GM08714 (cell line): ENCODE data around the gene C1D.

Experiments
- H3K4me3 ChIP-seq: fragments of 200-500 bp; sonication (Bioruptor generic); 2 replicates; pipeline ENCODE4 v1.5.1; 2014; ENCODE audit warnings: mild to moderate bottlenecking, low read length, inconsistent platforms
- ZNF274 ChIP-seq: IDR thresholded peaks from 2 replicates; pipeline ENCODE4 v1.6.1; 2012; ENCODE audit warnings: mild to moderate bottlenecking, low read depth, low read length

Gene C1D

DNA sequence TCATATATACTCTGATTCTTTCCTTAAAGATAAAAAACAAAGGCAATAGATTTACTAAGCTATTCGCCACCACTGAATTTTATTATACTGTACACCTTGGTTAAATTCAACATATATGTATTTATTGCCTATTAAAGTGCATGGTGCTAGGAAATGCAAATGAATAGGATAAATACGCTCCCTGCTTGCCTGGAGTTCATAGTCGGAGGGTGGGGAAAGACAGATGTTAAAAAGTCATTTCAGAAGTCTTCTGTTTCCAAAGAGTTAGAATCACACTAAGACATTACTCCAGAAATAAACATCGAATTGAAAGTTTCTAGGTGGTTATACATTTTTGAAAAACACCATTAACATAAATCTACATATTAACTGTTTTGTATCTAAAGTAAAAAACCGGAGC lies 19.8 kb downstream of the C1D start:
- H3K4me3 ChIP-seq: no peak overlapping the region
- TF ChIP-seq ZNF274: no peak

DNA sequence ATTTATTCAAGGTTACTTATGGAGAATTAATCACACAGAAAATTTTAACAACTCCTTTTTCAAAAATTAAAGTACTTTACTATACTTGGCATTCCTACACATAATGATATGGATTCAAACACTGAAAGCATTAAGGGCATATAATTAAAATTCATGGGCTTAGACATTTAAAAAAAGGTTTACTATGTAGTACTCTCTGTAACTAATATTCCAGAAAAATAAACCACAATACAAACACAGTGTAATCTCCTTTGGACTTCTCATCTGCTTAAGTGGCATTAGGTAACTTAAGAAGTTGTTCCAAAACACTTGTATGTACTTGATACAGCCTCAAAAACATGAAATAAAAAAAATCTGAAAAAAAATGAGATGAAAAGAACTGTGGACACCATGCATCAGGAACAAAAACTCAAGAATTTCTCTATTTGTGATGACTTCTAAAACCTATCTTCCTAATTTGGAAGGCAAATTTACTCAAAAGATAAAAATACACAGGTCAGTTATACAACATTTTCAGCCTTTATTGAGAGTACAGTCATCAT lies 21.0 kb downstream of the C1D start:
- TF ChIP-seq ZNF274: no peak
- H3K4me3 ChIP-seq: no peak overlapping the region

DNA sequence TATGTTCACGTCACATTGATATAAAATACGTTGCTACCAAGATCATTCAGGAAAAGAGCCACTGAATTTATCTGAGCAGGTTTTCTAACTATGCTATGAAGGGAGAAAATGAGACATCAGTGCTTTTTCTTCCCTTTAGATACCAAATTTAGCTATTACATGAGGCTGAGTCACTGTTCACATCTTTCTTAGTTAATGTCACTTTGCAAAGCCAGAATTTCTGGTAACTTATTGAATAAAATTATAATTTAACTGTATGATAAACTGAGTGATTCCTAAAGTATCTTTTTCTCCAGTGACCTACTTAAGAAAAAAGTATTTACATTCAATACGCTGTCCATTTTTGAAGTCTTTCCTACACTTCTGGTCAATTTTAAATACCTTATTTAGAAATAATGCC lies 22.7 kb downstream of the C1D start:
- no peak overlapping the region for H3K4me3 ChIP-seq
- TF ChIP-seq ZNF274: no peak

DNA sequence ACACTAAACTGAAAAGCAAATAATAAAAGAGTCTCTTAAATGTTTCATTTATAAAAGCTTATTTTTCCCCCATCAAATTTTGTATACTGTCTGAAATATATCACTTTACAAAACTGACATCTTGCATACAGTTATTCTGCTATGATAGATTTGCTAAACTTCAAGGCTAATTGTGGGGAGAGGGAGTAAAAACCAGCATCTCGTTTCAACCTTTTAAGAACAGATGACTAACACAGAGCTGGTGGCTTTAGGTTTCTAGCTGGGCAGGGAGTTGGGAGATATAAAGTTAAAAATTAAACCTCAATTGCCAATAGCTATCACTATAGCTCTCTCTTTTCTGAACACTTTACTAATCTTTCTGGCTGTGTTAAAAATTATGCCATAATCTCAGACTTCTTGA lies 23.5 kb downstream of the C1D start:
- TF ChIP-seq ZNF274: no peak

DNA sequence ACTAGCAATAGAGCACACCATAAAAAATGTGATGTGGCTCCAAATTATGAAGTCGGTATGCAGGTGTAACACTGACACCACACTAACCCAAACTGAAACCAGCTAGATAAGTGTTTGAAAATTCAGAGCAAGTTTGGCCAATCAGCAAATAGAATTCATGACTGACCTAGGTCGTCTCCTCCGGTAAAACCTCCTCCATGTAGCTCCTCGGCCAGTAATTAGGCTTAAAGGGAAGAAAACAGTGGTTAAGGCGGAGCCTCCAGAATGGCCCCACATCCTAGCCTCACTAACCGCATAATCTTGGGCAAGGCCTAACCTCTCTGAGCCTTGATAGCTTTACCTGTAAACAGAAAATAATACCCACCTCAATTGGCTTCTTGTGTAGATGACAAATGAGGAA lies 30.1 kb downstream of the C1D start:
- TF ChIP-seq ZNF274: no peak
- H3K4me3 ChIP-seq: no peak overlapping the region

More for the DNA sequence above, 23.5 kb downstream of the C1D start:
- H3K4me3 ChIP-seq: no peak overlapping the region

DNA sequence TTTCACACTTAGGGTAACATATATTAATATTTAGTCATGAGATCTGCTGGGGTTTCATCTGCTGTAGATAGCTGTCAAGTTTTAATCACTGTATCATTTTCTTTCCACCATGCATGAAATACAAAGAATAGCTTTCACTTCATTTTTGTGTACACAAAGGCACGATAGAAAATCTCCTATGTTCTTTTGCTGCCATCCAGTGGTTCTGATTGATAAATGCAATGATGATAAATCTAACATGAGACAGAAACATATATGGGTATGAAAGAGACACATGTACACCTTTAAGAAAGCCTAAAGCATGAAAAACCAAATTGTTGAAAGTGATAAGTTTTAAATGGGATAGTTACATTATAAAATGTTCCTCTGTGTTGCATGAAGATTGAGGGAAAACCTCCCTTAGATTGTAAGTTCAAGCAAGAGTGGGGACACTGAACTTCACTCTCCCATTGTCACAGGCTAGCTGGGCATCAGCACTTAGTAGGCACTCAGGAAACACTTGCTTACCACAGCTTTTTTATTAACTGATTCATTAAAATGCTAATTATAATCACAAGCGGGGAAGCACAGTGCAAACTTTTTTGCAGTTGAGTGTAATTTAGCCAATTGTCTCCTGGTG lies 31.2 kb downstream of the C1D start:
- H3K4me3 ChIP-seq: no peak overlapping the region
- no peak for TF ChIP-seq ZNF274

DNA sequence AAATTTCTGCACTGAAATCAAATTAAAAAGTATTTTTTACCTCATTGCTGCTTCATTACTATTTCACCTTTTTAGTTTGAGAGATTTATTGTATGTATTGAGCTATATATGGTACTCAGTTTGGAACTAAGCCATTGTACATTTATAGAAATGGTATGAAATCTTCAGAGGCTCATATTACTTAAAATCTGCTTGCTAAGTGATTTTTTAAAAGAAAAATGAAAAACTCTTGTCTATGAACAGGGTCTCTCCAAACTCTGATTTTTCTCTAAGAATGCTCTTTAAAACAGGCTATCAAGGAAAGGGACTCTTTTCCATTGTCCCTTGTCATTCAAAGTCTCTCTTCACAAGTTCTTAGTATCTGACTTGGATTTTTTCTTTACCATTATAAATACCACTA lies 31.8 kb downstream of the C1D start:
- no peak for TF ChIP-seq ZNF274
- H3K4me3 ChIP-seq: no peak overlapping the region

DNA sequence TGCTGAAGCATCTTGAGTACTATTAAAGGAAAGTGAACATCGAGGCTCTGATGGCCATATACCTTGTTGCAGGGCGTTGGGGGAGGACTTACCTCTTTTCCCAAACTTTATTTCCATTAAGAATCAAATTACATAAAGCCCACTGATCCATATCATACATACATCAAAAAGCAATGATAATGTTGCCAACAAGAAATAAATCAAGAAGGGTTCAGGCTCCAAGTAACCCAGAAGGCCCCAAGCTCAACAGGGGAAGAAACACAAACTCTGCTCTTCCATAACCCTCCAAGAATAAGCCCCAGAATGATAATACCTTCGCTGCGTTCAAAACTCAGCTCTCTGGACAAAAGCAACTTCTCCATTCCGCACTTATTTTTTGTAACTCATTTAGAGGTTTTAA lies 32.3 kb downstream of the C1D start:
- no peak for TF ChIP-seq ZNF274
- H3K4me3 ChIP-seq: no peak overlapping the region

DNA sequence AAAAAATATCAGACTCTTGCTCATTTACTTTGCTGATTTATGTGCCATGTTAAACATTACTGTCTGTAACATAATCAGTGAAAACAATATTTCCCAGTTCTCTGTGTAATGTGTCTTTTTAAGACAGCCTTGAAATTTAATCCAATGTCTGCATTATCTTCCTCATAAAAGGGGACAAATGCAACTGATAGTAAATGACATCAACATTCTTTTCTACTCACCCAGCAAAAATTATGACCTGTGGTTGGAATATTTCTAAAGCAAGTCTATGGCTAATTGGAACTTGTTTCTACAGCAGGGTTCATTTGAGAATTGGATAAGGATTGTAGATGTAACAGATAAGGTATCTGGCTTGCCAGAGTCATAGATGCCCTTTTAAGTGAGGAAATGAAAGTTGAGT lies 34.8 kb downstream of the C1D start:
- TF ChIP-seq ZNF274: no peak
- H3K4me3 ChIP-seq: no peak overlapping the region

DNA sequence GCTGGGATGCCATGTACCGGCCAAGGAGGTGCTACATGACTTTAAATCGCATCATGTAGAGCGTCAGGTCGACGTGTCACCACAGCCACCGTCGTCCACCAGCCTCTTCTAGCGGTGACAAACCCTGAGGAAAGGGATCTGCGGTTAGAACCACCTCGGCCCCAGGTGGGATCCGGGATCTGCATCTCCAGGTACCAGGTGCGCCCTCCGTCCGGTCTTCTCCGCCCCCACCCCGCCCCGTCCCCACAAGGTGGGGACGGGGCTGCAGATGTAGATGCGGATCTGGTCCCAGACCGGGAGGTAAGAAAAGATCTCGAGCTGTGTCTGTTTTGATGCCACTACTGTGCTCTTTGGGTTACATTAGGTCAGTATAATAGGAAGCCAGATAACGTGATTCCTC lies 38.4 kb downstream of the C1D start:
- TF ChIP-seq ZNF274: no peak
- H3K4me3 ChIP-seq: no peak overlapping the region

DNA sequence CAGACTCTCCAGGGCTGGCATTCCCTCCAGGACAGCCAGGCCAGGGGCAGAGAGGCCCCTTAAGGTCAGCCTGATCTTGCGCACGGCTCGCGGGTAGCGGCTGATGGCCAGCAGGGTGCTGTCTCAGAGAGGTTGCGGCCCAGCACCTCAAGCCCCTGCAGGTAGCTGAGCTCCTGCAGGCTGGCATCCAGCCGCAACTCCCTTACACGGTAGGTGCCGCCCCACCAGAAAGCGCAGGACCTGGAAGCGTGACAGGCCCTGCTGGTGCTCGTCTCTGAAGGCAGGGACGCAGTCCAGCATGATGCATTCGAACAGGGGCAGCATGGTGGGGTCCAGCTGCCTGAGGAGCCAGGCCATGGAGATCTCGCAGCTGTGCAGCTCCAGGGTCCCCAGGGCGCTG lies 38.9 kb downstream of the C1D start:
- no peak overlapping the region for H3K4me3 ChIP-seq
- TF ChIP-seq ZNF274: no peak

DNA sequence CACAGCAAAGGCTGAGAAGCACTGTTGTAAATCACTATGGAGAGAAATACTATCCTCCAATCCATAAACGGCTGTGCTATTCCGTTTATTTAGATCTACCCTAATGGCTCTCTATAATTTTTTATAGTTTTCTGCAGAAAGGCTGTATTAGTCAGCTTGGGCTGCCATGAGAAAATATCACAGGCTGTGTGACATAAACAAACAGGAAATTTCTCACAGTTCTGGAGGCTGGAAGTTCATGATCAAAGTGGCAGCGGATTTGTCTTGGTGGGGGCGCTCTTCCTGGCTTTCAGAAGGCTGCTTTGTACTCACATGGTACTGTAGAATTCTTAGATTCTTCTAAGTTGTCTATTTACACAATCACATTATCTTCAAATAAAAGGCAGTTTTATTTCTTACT lies 44.1 kb downstream of the C1D start:
- no peak for TF ChIP-seq ZNF274
- no peak overlapping the region for H3K4me3 ChIP-seq

DNA sequence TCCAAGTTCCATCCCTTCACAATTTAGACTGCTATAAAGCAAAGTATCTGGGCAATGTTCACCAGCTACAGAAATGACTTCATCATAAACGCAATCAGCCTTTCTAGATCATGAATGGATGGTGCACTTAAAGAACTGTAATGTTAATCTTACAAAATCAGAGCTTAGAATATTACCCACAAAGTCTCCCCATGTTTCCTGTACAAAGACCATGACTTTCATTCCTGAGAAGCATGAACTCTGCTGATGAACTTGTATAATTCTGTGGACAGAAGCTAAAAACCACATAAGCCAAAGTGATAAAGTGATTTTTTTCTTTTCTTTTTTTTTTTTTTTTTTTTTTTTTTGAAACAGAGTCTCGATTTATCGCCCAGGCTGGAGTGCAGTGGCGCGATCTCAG lies 53.3 kb downstream of the C1D start:
- no peak overlapping the region for H3K4me3 ChIP-seq
- TF ChIP-seq ZNF274: no peak

DNA sequence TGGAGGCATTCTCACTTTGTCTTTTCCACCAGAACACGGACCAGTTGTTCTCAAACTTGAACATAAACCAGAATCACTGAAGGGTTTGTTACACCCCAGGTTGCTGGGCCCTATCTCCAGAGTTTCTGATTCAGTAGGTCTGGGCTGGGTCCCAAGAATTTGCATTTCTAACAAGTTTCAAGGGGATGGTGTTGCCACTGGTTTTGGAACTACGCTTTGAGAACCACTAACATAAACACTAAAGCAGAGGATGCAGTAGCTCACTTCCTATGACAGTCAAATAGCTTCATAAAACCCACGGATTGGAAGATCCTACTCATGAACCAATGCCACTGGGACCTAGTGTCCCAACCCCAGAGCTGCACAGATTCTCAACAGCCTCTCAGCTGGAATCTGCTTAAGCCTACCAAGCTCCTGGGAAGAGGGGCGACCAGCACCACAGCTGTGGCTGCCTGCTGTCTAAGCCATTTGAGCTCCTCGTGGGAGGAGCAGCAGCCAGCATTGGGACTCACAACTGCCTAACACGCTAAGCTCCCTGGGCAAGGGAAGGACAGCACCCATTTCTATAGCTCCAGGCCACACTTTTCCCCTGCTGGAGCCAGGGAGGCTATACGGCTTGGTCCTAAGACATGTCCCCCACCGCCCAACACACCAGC lies 62.5 kb downstream of the C1D start:
- TF ChIP-seq ZNF274: no peak
- H3K4me3 ChIP-seq: no peak overlapping the region

DNA sequence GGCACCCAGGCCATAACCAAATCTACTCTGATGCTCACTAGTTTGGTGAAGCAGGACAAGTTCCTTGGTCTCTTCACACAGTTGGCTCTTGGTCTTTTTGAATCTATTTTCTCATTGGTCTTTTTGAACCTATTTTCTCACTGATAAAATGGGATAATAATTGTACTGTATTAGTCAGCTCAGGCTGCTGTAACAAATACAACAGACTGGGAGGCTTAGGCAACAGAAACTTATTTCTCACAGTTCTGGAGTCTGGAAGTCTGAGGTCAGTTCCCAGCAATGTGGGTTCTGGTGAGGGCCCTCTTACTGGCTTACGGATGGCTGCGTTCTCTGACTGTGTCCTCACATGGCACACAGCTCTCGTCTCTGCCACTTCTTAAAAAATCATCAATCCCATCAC lies 63.5 kb downstream of the C1D start:
- TF ChIP-seq ZNF274: no peak
- no peak overlapping the region for H3K4me3 ChIP-seq

DNA sequence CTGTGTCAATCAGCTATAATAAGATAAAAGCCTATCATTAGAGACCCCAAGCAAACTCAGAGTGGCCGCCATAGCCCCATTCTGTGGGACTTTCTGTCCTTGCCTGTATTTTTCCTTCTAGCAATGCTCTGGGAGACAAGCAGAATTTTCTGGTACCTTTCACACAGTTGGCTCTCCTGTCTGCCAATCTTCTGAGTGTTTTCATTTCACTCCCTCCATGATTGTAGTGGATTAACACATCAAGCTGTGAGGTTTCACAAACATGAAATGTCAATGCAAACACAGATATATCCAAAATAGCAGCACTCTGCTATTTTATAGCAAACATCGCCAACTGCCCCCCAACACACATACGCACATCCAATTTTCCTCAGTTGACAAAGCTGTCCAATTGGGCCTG lies 64.9 kb downstream of the C1D start:
- no peak overlapping the region for H3K4me3 ChIP-seq
- no peak for TF ChIP-seq ZNF274
